GM19023 (cell line): ENCODE measurements around the gene SGTA.

Source experiments
- ATAC-seq: cut with Tn5 transposase; IDR thresholded peaks from one replicate; pipeline ENCODE4 v1.9.1; 2021; ENCODE audit warnings: mild to moderate bottlenecking, moderate library complexity; ENCODE audit not compliant: unreplicated experiment

Gene SGTA

GRCh38 chr19:2810141-2811091 lies 27.3 kb upstream of the SGTA start:
- ATAC-seq = no peak

- ATAC-seq = no peak
Measured at GRCh38 chr19:2809387-2810140, 26.5 kb upstream of the SGTA start.

- ATAC-seq = no peak
Measured at GRCh38 chr19:2808129-2808941, 25.3 kb upstream of the SGTA start.

- no peak for ATAC-seq
Measured at GRCh38 chr19:2807379-2808128, 24.5 kb upstream of the SGTA start.

GRCh38 chr19:2806736-2807378 lies 23.8 kb upstream of the SGTA start:
- ATAC-seq = no peak

- ATAC-seq = no peak
Measured at GRCh38 chr19:2805991-2806649, 23.0 kb upstream of the SGTA start.

GRCh38 chr19:2805261-2805900 lies 22.3 kb upstream of the SGTA start:
- no peak for ATAC-seq

GRCh38 chr19:2804156-2805004 lies 21.3 kb upstream of the SGTA start:
- ATAC-seq = no peak

GRCh38 chr19:2803486-2804155 lies 20.5 kb upstream of the SGTA start:
- no peak for ATAC-seq

- ATAC-seq = no peak
Measured at GRCh38 chr19:2802826-2803225, 19.8 kb upstream of the SGTA start.

- ATAC-seq = no peak
Measured at GRCh38 chr19:2800506-2800905, 17.4 kb upstream of the SGTA start.

- ATAC-seq = no peak
Measured at GRCh38 chr19:2799273-2800020, 16.4 kb upstream of the SGTA start.

- ATAC-seq = no peak
Measured at GRCh38 chr19:2798733-2799132, 15.7 kb upstream of the SGTA start.

- ATAC-seq = no peak
Measured at GRCh38 chr19:2798158-2798685, 15.1 kb upstream of the SGTA start.

- no peak for ATAC-seq
Measured at GRCh38 chr19:2797280-2797679, 14.2 kb upstream of the SGTA start.

- no peak for ATAC-seq
Measured at GRCh38 chr19:2796659-2797266, 13.7 kb upstream of the SGTA start.
